ENCODE data around the gene MRPL55. TPM values are rescaled to one million over a fixed set of nuclear protein-coding genes. Genes with fewer than 3 reads are reported as not detected.

Gene MRPL55
- total RNA-seq, 1 experiment from 2014 or later = 85.4 TPM

- intact Hi-C loops (cut with micrococcal nuclease) = no loop called here
- H3K27ac Mint-ChIP-seq (ENCODE audit: low read depth, unreplicated experiment) = no peak overlapping the region
- H3K27me3 Mint-ChIP-seq (ENCODE audit: insufficient read depth, unreplicated experiment) = peaks cover 31% of the 10 kb centered on the region
- TF ChIP-seq CTCF (IDR thresholded peaks at IDR 0.05; ENCODE audit: unreplicated experiment) = no peak
- BruUV-seq (replicated peaks) = no TSS peak
- no peaks in the 10 kb centered on the region for H3K9me3 Mint-ChIP-seq (ENCODE audit: unreplicated experiment)
- no peaks in the 10 kb centered on the region for H3K4me1 Mint-ChIP-seq (ENCODE audit: insufficient read depth, unreplicated experiment)
- H3K36me3 Mint-ChIP-seq (ENCODE audit: insufficient read depth, unreplicated experiment) = peaks cover under 1% of the 10 kb centered on the region
- H3K4me3 Mint-ChIP-seq (ENCODE audit: unreplicated experiment) = no peak overlapping the region
- CTCF ChIA-PET = interaction anchor here (0.6 to 0.7 kb wide), 3 partner anchors 50 to 1422 kb away, joined by 3 to 4 read pairs (median 3); no protein-coding TSS in a partner anchor
- POLR2A ChIA-PET = interaction anchor here (1.0 kb wide), 1 partner anchor 446 kb away, joined by 3 read pairs; no protein-coding TSS in a partner anchor
- no peak for DNase-seq (ENCODE audit: unreplicated experiment)
Observed at GRCh38 chr1:228060458-228061190, 48.5 kb downstream of the MRPL55 start.

GRCh38 chr1:228059634-228060457, 49.3 kb downstream of the MRPL55 start:
- no peak for TF ChIP-seq CTCF (IDR thresholded peaks at IDR 0.05; ENCODE audit: unreplicated experiment)
- Mint-ChIP-seq H3K27me3 (ENCODE audit: insufficient read depth, unreplicated experiment) (peaks cover 38% of the 10 kb centered on the region), H3K4me3 (ENCODE audit: unreplicated experiment) (no peak overlapping the region), H3K4me1 (ENCODE audit: insufficient read depth, unreplicated experiment) (no peaks in the 10 kb centered on the region), H3K36me3 (ENCODE audit: insufficient read depth, unreplicated experiment) (peaks cover 6% of the 10 kb centered on the region), H3K27ac (ENCODE audit: low read depth, unreplicated experiment) (no peak overlapping the region), H3K9me3 (ENCODE audit: unreplicated experiment) (no peaks in the 10 kb centered on the region)
- ChIA-PET CTCF (interaction anchor here (0.6 to 0.7 kb wide), 3 partner anchors 46 to 1423 kb away, joined by 3 to 4 read pairs (median 3); no protein-coding TSS in a partner anchor), POLR2A (no interaction called here)
- no TSS peak for BruUV-seq (replicated peaks)
- peak; percentile 52 for DNase-seq (ENCODE audit: unreplicated experiment)
- intact Hi-C loops (cut with micrococcal nuclease) = no loop called here

GRCh38 chr1:228058949-228059633, 50.0 kb downstream of the MRPL55 start:
- TF ChIP-seq CTCF (IDR thresholded peaks at IDR 0.05; ENCODE audit: unreplicated experiment) = no peak
- Mint-ChIP-seq H3K27me3 (ENCODE audit: insufficient read depth, unreplicated experiment) (peaks cover 39% of the 10 kb centered on the region), H3K4me1 (ENCODE audit: insufficient read depth, unreplicated experiment) (no peaks in the 10 kb centered on the region), H3K9me3 (ENCODE audit: unreplicated experiment) (no peaks in the 10 kb centered on the region), H3K27ac (ENCODE audit: low read depth, unreplicated experiment) (no peak overlapping the region), H3K4me3 (ENCODE audit: unreplicated experiment) (no peak overlapping the region), H3K36me3 (ENCODE audit: insufficient read depth, unreplicated experiment) (peaks cover 6% of the 10 kb centered on the region)
- no peak for DNase-seq (ENCODE audit: unreplicated experiment)
- BruUV-seq (replicated peaks) = no TSS peak
- intact Hi-C loops (cut with micrococcal nuclease) = no loop called here
- POLR2A ChIA-PET = interaction anchor here (0.8 kb wide), 1 partner anchor 14 kb away, joined by 3 read pairs; no protein-coding TSS in a partner anchor
- CTCF ChIA-PET = interaction anchor here (0.6 to 1.2 kb wide), 2 partner anchors 15 to 45 kb away, joined by 3 read pairs; no protein-coding TSS in a partner anchor

Measured in MCF 10A (cell line).